Measurements from ENCODE around the gene BCKDHA.

BCKDHA gene

GRCh38 chr19:41425174-41426115 is 27.8 kb downstream of the BCKDHA start:
- TF ChIP-seq EZH2 (IDR thresholded peaks at IDR 0.05; ENCODE audit: borderline replicate concordance, low read length) (no peak), CTCF (IDR thresholded peaks at IDR 0.05; ENCODE audit: low read length) (no peak)
- Histone ChIP-seq H4K20me1 (ENCODE audit: insufficient read depth, low read length) (no peaks in the 10 kb centered on the region), H3K27me3 (ENCODE audit: insufficient read depth, low read length) (no peaks in the 10 kb centered on the region), H3F3A (ENCODE audit: insufficient read depth, low read length) (no peaks in the 10 kb centered on the region), H3K4me3 (ENCODE audit: low read depth, low read length, poor library complexity, severe bottlenecking) (no peak overlapping the region), H3K4me1 (ENCODE audit: insufficient read depth, low read length, severe bottlenecking) (no peaks in the 10 kb centered on the region), H2AFZ (ENCODE audit: low read length) (no peak overlapping the region), H3K4me2 (ENCODE audit: low read length) (no peak overlapping the region), H3K36me3 (ENCODE audit: insufficient read depth, low read length) (peaks cover 47% of the 10 kb centered on the region), H3K79me2 (ENCODE audit: insufficient read depth, low read length) (no peaks in the 10 kb centered on the region), H3K9me3 (ENCODE audit: low read length) (no peaks in the 10 kb centered on the region), H3K9ac (ENCODE audit: low read length) (no peak overlapping the region), H3K9me2 (ENCODE audit: low read depth, low read length) (no peaks in the 10 kb centered on the region), H3K27ac (ENCODE audit: low read depth, low read length, poor library complexity, severe bottlenecking) (no peak overlapping the region)

- H3K4me2 ChIP-seq (ENCODE audit: low read length): no peak overlapping the region
- peaks cover 50% of the 10 kb centered on the region for H3K36me3 ChIP-seq (ENCODE audit: insufficient read depth, low read length)
- no peaks in the 10 kb centered on the region for H3K9me2 ChIP-seq (ENCODE audit: low read depth, low read length)
- TF ChIP-seq CTCF (IDR thresholded peaks at IDR 0.05; ENCODE audit: low read length) (no peak), EZH2 (IDR thresholded peaks at IDR 0.05; ENCODE audit: borderline replicate concordance, low read length) (no peak)
- no peaks in the 10 kb centered on the region for H3K4me1 ChIP-seq (ENCODE audit: insufficient read depth, low read length, severe bottlenecking)
- no peaks in the 10 kb centered on the region for H3K79me2 ChIP-seq (ENCODE audit: insufficient read depth, low read length)
- H3K9ac ChIP-seq (ENCODE audit: low read length): no peak overlapping the region
- H4K20me1 ChIP-seq (ENCODE audit: insufficient read depth, low read length): no peaks in the 10 kb centered on the region
- no peak overlapping the region for H3K27ac ChIP-seq (ENCODE audit: low read depth, low read length, poor library complexity, severe bottlenecking)
- no peaks in the 10 kb centered on the region for H3K9me3 ChIP-seq (ENCODE audit: low read length)
- H2AFZ ChIP-seq (ENCODE audit: low read length): no peak overlapping the region
- H3K4me3 ChIP-seq (ENCODE audit: low read depth, low read length, poor library complexity, severe bottlenecking): no peak overlapping the region
- no peaks in the 10 kb centered on the region for H3F3A ChIP-seq (ENCODE audit: insufficient read depth, low read length)
- no peaks in the 10 kb centered on the region for H3K27me3 ChIP-seq (ENCODE audit: insufficient read depth, low read length)
Observed at GRCh38 chr19:41426116-41426841, 28.7 kb downstream of the BCKDHA start.

GRCh38 chr19:41426952-41427646 is 29.5 kb downstream of the BCKDHA start, which contains the start of gene B3GNT8:
B3GNT8 (minus strand) TSS chr19:41427374; CDS start chr19:41426778, 596 bp downstream.
- Histone ChIP-seq H3K27ac (ENCODE audit: low read depth, low read length, poor library complexity, severe bottlenecking) (no peak within 1 kb of the TSS), H3K4me1 (ENCODE audit: insufficient read depth, low read length, severe bottlenecking) (no peaks in the 10 kb centered on the region), H3K9ac (ENCODE audit: low read length) (no peak within 1 kb of the TSS), H3K27me3 (ENCODE audit: insufficient read depth, low read length) (no peaks in the 10 kb centered on the region), H3F3A (ENCODE audit: insufficient read depth, low read length) (no peaks in the 10 kb centered on the region; the same call in 1 of the 2 replicates), H2AFZ (ENCODE audit: low read length) (no peak within 1 kb of the TSS), H3K9me2 (ENCODE audit: low read depth, low read length) (no peaks in the 10 kb centered on the region), H3K79me2 (ENCODE audit: insufficient read depth, low read length) (no peaks in the 10 kb centered on the region), H3K9me3 (ENCODE audit: low read length) (no peaks in the 10 kb centered on the region), H3K36me3 (ENCODE audit: insufficient read depth, low read length) (peaks cover 57% of the 10 kb centered on the region), H4K20me1 (ENCODE audit: insufficient read depth, low read length) (no peaks in the 10 kb centered on the region), H3K4me2 (ENCODE audit: low read length) (no peak within 1 kb of the TSS), H3K4me3 (ENCODE audit: low read depth, low read length, poor library complexity, severe bottlenecking) (no peak within 1 kb of the TSS)
- TF ChIP-seq CTCF (IDR thresholded peaks at IDR 0.05; ENCODE audit: low read length) (no peak), EZH2 (IDR thresholded peaks at IDR 0.05; ENCODE audit: borderline replicate concordance, low read length) (no peak)
